IPS-20b (cell line): ENCODE results near the gene TOR4A.

Experiments
- H3K27ac ChIP-seq: one replicate; pipeline ENCODE4 v1.5.1; 2013; ENCODE audit warnings: low read length
- H3K27me3 ChIP-seq: 2 replicates; pipeline ENCODE4 v1.6.1; 2013; ENCODE audit warnings: mild to moderate bottlenecking, low read length, inconsistent platforms; ENCODE audit not compliant: insufficient read depth
- H3K36me3 ChIP-seq: 2 replicates; pipeline ENCODE4 v1.6.1; 2013; ENCODE audit warnings: low read depth, mild to moderate bottlenecking, inconsistent platforms, low read length, moderate library complexity; ENCODE audit not compliant: insufficient read depth
- H3K4me1 ChIP-seq: 2 replicates; pipeline ENCODE4 v1.6.1; 2013; ENCODE audit warnings: mild to moderate bottlenecking, control low read depth, inconsistent platforms, low read length, moderate library complexity; ENCODE audit not compliant: insufficient read depth
- H3K4me3 ChIP-seq: 2 replicates; pipeline ENCODE4 v1.5.1; 2013; ENCODE audit warnings: mild to moderate bottlenecking, low read length, inconsistent platforms
- H3K9ac ChIP-seq: 2 replicates; pipeline ENCODE4 v1.6.1; 2013; ENCODE audit warnings: low read depth, mild to moderate bottlenecking, inconsistent platforms, low read length, moderate library complexity
- H3K9me3 ChIP-seq: 2 replicates; pipeline ENCODE4 v1.6.1; 2013; ENCODE audit warnings: mild to moderate bottlenecking, low read depth, low read length, inconsistent platforms; ENCODE audit not compliant: insufficient read depth

The TOR4A gene

GRCh38 chr9:137296670-137297664 is 19.4 kb downstream of the TOR4A start:
- H3K36me3 ChIP-seq, result no peaks in the 10 kb centered on the region
- no peak overlapping the region; the same call in 1 of the 2 replicates for H3K9ac ChIP-seq
- H3K4me3 ChIP-seq, result peak overlapping the region; percentile 51; the same call in 1 of the 2 replicates
- H3K27me3 ChIP-seq, result peaks cover 65% of the 10 kb centered on the region
- H3K4me1 ChIP-seq, result peaks cover 27% of the 10 kb centered on the region
- H3K9me3 ChIP-seq, result no peaks in the 10 kb centered on the region
- H3K27ac ChIP-seq, result no peak overlapping the region

- Histone ChIP-seq H3K36me3 (no peaks in the 10 kb centered on the region), H3K27me3 (peaks cover 71% of the 10 kb centered on the region), H3K4me3 (peak overlapping the region; percentile 100; the same call in 1 of the 2 replicates), H3K27ac (no peak overlapping the region), H3K9me3 (no peaks in the 10 kb centered on the region), H3K4me1 (peaks cover 30% of the 10 kb centered on the region), H3K9ac (peak overlapping the region; percentile 66; the same call in 1 of the 2 replicates)
Observed at GRCh38 chr9:137297966-137298365, 20.4 kb downstream of the TOR4A start.

DNA sequence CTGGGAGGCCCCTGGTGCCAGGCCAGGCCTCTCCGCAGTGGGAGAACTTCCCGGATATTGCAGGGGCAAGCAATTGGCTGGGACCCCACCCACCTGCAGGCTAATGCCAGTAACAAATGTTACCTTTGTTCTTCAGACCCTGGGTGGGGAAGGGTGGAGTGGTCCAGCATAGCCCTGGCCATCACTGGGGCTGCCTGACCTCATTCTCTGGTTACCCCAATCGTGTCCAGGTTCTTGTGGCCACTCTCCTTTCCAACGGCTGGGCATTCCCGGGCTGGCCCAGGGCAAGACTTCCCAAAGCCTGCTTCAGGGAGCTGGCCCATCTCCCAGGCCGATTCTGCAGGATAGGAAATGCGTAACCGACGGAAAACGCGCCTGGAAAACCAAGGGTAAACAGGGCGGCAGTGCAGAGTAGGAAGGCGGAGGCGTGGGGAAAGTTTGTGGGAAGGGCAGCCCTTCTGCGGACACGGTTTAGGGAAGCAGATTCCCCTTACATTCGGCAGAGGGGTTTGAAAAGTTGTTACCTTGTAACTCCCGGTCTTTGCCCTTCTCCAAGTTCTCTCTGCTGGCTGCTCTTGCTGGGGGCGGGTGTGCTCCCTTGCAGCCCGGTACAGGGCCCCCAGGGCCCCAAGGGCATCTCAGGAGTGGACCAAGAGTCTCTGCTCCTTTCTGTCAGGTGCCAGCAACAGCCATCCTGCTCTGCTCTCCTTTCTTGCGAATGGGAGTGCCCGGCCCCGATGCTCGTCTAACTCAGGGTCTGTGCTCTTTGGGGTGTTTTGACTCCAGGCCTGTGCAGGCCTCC is 21.1 kb downstream of the TOR4A start:
- H3K4me3 ChIP-seq, result peak overlapping the region; percentile 100
- peak overlapping the region; percentile 66; the same call in 1 of the 2 replicates for H3K9ac ChIP-seq
- peaks cover 74% of the 10 kb centered on the region for H3K27me3 ChIP-seq

DNA sequence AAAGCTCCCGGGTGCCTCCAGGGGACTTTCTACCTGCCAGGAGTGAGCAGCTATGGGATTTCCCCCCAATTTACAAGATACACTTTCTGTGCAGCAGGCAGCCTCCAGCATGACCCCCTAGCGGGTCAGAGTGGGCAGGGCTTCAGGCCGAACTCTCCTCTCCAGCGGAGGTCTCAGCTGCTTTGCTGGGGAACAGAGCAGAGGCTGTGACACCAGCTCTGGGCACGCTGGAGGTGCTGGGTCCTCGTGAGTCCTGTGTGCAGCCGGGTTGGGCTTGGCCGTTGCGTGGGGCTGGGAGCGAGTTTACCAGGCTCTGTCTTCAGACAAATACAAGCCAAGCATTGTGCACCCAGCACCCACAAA is 21.7 kb downstream of the TOR4A start:
- Histone ChIP-seq H3K9me3 (no peaks in the 10 kb centered on the region), H3K27me3 (peaks cover 72% of the 10 kb centered on the region), H3K4me3 (peak overlapping the region; percentile 100), H3K36me3 (no peaks in the 10 kb centered on the region), H3K9ac (peak overlapping the region; percentile 66; the same call in 1 of the 2 replicates), H3K27ac (no peak overlapping the region), H3K4me1 (peaks cover 31% of the 10 kb centered on the region)

More for the DNA sequence above, 21.1 kb downstream of the TOR4A start:
- H3K27ac ChIP-seq, result no peak overlapping the region
- H3K9me3 ChIP-seq, result no peaks in the 10 kb centered on the region
- H3K4me1 ChIP-seq, result peaks cover 31% of the 10 kb centered on the region
- no peaks in the 10 kb centered on the region for H3K36me3 ChIP-seq

DNA sequence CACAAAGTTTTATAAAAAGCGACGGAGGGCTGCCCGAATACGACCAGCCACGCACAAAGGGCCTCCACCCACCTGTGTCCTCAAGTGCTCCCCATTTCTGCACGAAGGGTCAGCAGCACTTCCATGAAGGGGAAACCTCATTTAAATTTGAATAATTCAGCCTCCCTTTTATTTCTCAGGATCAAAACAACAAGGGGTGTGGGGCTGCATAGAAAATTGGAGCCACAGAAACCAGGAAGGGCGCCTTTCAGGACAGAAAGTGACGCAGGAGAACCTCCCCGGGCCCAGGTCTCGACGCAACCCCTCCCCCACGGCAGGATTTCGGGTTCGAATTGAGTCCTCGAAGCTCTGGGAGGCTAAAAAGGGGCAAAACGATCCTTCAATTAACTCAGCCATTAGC is 22.4 kb downstream of the TOR4A start:
- Histone ChIP-seq H3K4me1 (peaks cover 31% of the 10 kb centered on the region), H3K4me3 (peak overlapping the region; percentile 100), H3K36me3 (no peaks in the 10 kb centered on the region), H3K27ac (peak overlapping the region; percentile 89), H3K9me3 (no peaks in the 10 kb centered on the region), H3K9ac (peak overlapping the region; percentile 95; the same call in 1 of the 2 replicates), H3K27me3 (peaks cover 65% of the 10 kb centered on the region)

GRCh38 chr9:137300567-137301080 is 23.1 kb downstream of the TOR4A start:
- Histone ChIP-seq H3K4me3 (peak overlapping the region; percentile 100), H3K27me3 (peaks cover 62% of the 10 kb centered on the region), H3K36me3 (no peaks in the 10 kb centered on the region), H3K27ac (peak overlapping the region; percentile 89), H3K9me3 (no peaks in the 10 kb centered on the region), H3K4me1 (peaks cover 34% of the 10 kb centered on the region), H3K9ac (peak overlapping the region; percentile 95)

DNA sequence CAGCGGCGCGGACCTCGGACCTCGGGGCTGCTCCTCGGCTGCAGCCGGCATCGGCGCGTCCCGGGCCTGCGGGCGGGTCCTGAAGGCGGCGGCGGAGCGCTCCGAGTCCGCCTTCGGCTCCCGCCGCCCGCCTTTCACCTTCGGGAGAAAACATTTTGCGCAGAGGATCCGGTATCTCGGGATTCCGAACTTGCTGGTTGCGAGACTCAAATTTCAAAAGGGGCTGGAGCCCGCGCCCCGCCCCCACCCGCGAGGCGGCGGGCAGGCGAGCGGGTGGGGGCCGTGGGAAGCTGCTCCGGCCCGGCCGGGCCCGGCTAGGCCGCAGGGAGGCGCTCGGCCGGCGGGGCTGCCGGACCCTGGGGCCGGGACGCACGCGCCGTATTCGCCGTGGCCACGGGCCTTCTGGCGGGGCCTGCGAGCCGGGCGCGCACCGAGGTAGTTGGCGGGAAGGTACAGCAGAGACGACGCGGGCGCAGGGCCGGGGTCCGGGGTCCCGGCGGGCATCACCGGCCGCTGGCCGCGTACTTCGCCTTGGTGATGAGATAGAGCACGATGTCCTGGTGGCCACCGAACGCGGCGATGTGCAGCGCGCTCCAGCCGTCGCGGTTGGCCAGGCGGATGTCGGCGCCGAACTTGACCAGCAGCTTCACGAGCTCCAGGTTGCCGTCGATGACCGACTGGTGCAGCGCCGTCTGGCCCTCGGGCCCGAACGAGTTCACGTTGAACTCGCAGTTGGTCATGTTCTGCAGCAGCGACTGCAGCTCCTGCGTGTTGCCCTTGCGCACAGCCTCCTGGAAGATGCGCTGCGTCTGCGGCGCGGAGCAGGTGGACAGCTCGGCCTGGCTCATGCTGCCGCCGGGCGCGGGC is 23.8 kb downstream of the TOR4A start:
- Histone ChIP-seq H3K36me3 (no peaks in the 10 kb centered on the region), H3K27ac (peak overlapping the region; percentile 89), H3K4me1 (peaks cover 32% of the 10 kb centered on the region), H3K4me3 (peak overlapping the region; percentile 100), H3K9me3 (no peaks in the 10 kb centered on the region), H3K27me3 (peaks cover 58% of the 10 kb centered on the region), H3K9ac (peak overlapping the region; percentile 95)

GRCh38 chr9:137302118-137302448 is 24.6 kb downstream of the TOR4A start, which contains the start of gene NRARP:
Gene NRARP, minus strand, starts transcription at chr9:137302271. Its CDS starts 343 bp downstream, at chr9:137301928.
- Histone ChIP-seq H3K36me3 (no peaks in the 10 kb centered on the region), H3K9me3 (no peaks in the 10 kb centered on the region), H3K9ac (peak within 1 kb of the TSS; percentile 95; the same call in 1 of the 2 replicates), H3K4me3 (peak within 1 kb of the TSS; percentile 100), H3K4me1 (peaks cover 28% of the 10 kb centered on the region), H3K27ac (no peak within 1 kb of the TSS), H3K27me3 (peaks cover 50% of the 10 kb centered on the region)

DNA sequence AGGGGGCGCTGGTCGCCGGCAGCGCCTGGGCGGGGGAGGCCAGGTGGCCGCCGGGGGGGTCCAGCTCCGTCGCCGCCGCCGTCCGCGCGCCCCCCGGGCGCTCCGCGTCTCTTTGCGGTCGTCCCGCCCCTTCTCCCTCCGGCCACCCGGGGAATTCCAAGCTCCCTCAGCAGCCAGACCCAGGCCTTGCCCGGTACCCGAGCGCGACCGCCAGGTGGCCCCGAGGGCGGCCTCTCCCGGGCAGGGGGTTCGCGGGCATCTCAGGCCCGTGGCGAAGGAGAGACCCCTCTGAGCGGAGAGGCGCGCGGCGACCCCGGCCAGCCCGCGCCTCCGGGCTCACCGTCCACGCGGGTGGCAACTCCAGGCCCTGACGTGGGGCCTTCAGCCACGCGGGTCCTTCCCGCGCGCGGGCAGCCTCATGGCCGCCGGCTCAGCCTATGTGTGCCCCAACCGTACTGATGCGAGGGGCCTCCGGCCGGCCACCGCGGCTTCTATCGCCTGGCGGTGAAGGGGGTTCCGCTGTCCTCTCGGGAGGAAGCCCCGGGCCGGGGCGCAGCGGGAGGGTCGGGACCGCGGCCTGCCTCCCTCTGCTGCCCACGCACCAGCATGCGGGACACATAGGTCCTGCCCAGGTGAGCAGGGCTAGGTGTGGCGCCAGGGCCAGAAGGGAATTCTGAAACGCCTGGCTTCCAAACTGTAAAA is 25.1 kb downstream of the TOR4A start:
- H3K36me3 ChIP-seq, result no peaks in the 10 kb centered on the region
- H3K27me3 ChIP-seq, result peaks cover 45% of the 10 kb centered on the region
- H3K4me1 ChIP-seq, result peaks cover 24% of the 10 kb centered on the region
- H3K27ac ChIP-seq, result no peak overlapping the region
- peak overlapping the region; percentile 36; the same call in 1 of the 2 replicates for H3K4me3 ChIP-seq
- no peak overlapping the region for H3K9ac ChIP-seq
- no peaks in the 10 kb centered on the region for H3K9me3 ChIP-seq

GRCh38 chr9:137303151-137303892 is 25.8 kb downstream of the TOR4A start:
- H3K27me3 ChIP-seq, result peaks cover 38% of the 10 kb centered on the region
- H3K9ac ChIP-seq, result no peak overlapping the region
- peak overlapping the region; percentile 36; the same call in 1 of the 2 replicates for H3K4me3 ChIP-seq
- H3K36me3 ChIP-seq, result no peaks in the 10 kb centered on the region
- no peak overlapping the region for H3K27ac ChIP-seq
- H3K9me3 ChIP-seq, result no peaks in the 10 kb centered on the region
- H3K4me1 ChIP-seq, result peaks cover 18% of the 10 kb centered on the region
